GM12878 (cell line): ENCODE measurements around the gene GLB1L. TPM values are rescaled to one million over a fixed set of nuclear protein-coding genes. Genes with fewer than 3 reads are reported as not detected.
"Not testable (repeated sequence)": the region's sequence is repeated elsewhere in the genome, so short reads cannot be mapped to it uniquely, and the experiment has no call there.

Source experiments
- ATAC-seq: fragments of 200-7000 bp; cut with Tn5 transposase; 3 replicates; pipeline ENCODE4 v1.9.1; 2020; ENCODE audit warnings: mild to moderate bottlenecking, moderate library complexity
- BruUV-seq: library from RNA; stranded (reverse); fragments of 400-500 nt; replicated peaks from 2 replicates; lab custom pipeline; 2021; lab: Mats Ljungman, UMichigan
- CTCF ChIA-PET: fragments of 300-600 bp; sonication (Branson Sonifier 250); formaldehyde crosslinking; extraction: SDS; loops from one replicate; lab custom pipeline; 2021; ENCODE audit warnings: inconsistent platforms; lab: Yijun Ruan, JAX
- POLR2A ChIA-PET: fragments of 350-600 bp; formaldehyde crosslinking; extraction: SDS; loops from one replicate; lab custom pipeline; 2021; ENCODE audit warnings: inconsistent platforms; lab: Charles Lee
- RAD21 ChIA-PET: fragments of 300-600 bp; sonication (Branson Sonifier 250); formaldehyde crosslinking; loops from one replicate; lab custom pipeline; 2023; ENCODE audit warnings: antibody characterized with exemption; ENCODE audit not compliant: unreplicated experiment; lab: Charles Lee
- SMC1A ChIA-PET: fragments of 300-600 bp; sonication (Branson Sonifier 250); formaldehyde crosslinking; loops from one replicate; lab custom pipeline; 2023; ENCODE audit not compliant: unreplicated experiment, uncharacterized antibody; lab: Charles Lee
- DNase-seq: peaks from one replicate; pipeline ENCODE4 v3.0.0-alpha.2; 2011; ENCODE audit warnings: low read depth, low spot score
- FAIRE-seq: peaks from 3 replicates; lab custom pipeline; 2011; peaks lifted over from hg19 to GRCh38; lab: Jason Lieb, UNC
- H2AFZ ChIP-seq: 2 replicates; pipeline ENCODE4 v1.6.0; 2011; ENCODE audit warnings: low read depth, low read length, control low read depth; ENCODE audit not compliant: control insufficient read depth
- H3K27ac ChIP-seq: 2 replicates; pipeline ENCODE4 v1.5.1; 2011; ENCODE audit warnings: control low read depth; ENCODE audit not compliant: control insufficient read depth, insufficient read depth
- H3K27me3 ChIP-seq, 2 experiments: replicated peaks in 1 of 2; 2 replicates each; pipeline versions ENCODE4 v1.6.0 to v1.6.1; 2011; ENCODE audit warnings: low read length in 1 of 2; ENCODE audit not compliant: control insufficient read depth in 2 of 2, insufficient read depth in 2 of 2
- H3K36me3 ChIP-seq, 2 experiments: 2 replicates each; pipeline ENCODE4 v1.5.1; 2011; ENCODE audit warnings: low read length in 1 of 2; ENCODE audit not compliant: control insufficient read depth in 2 of 2, insufficient read depth in 2 of 2
- H3K4me1 ChIP-seq: 2 replicates; pipeline ENCODE4 v1.6.1; 2011; ENCODE audit warnings: mild to moderate bottlenecking, low read length, moderate library complexity, mixed read lengths; ENCODE audit not compliant: control insufficient read depth, insufficient read depth
- H3K4me2 ChIP-seq: 2 replicates; pipeline ENCODE4 v1.6.0; 2011; ENCODE audit warnings: control low read depth; ENCODE audit not compliant: control insufficient read depth, insufficient read depth
- H3K4me3 ChIP-seq: fragments of 200-600 bp; sonication (generic); 2 replicates; pipeline ENCODE4 v1.5.1; 2016
- H3K79me2 ChIP-seq: 2 replicates; pipeline ENCODE4 v1.6.0; 2011; ENCODE audit warnings: low read length; ENCODE audit not compliant: control insufficient read depth, insufficient read depth
- H3K9ac ChIP-seq: 2 replicates; pipeline ENCODE4 v1.8.0; 2011; ENCODE audit warnings: low read length, control low read depth, mixed read lengths; ENCODE audit not compliant: control insufficient read depth, insufficient read depth
- H3K9me3 ChIP-seq: replicated peaks from 3 replicates; pipeline ENCODE4 v1.5.1; 2011; ENCODE audit warnings: mild to moderate bottlenecking, low read length; ENCODE audit not compliant: control insufficient read depth, insufficient read depth
- H4K20me1 ChIP-seq: 2 replicates; pipeline ENCODE4 v1.6.0; 2011; ENCODE audit not compliant: control insufficient read depth, insufficient read depth
- BCL11A ChIP-seq: IDR thresholded peaks from 2 replicates; pipeline ENCODE4 v1.6.1; 2011; ENCODE audit warnings: low read depth, low read length
- CBX3 ChIP-seq: fragments of 200-600 bp; sonication (generic); IDR thresholded peaks from 2 replicates; pipeline ENCODE4 v1.6.1; 2016; ENCODE audit warnings: low read depth, borderline replicate concordance
- ESRRA ChIP-seq: IDR thresholded peaks from 2 replicates; pipeline ENCODE4 v1.6.1; 2012; ENCODE audit warnings: mild to moderate bottlenecking, low read length, improper control_type of control experiment
- FOS ChIP-seq: IDR thresholded peaks from 3 replicates; pipeline ENCODE4 v1.6.1; 2011; ENCODE audit warnings: borderline replicate concordance; ENCODE audit not compliant: insufficient read length; ENCODE audit errors: extremely low read depth
- IKZF2 ChIP-seq, 2 experiments: fragments of 450-650 bp; IDR thresholded peaks; 2 replicates each; pipeline ENCODE4 v1.6.1; 2017; ENCODE audit warnings: mild to moderate bottlenecking in 2 of 2, moderate library complexity in 2 of 2
- JUND ChIP-seq: IDR thresholded peaks from 2 replicates; pipeline ENCODE4 v1.6.1; 2012; ENCODE audit warnings: low read depth, mild to moderate bottlenecking, low read length, improper control_type of control experiment, moderate library complexity
- NFYB ChIP-seq: IDR thresholded peaks from 2 replicates; pipeline ENCODE4 v1.6.1; 2011; ENCODE audit warnings: low read depth, mild to moderate bottlenecking, low read length, improper control_type of control experiment, moderate library complexity; ENCODE audit not compliant: insufficient read depth
- POU2F2 ChIP-seq: IDR thresholded peaks from 3 replicates; pipeline ENCODE4 v1.6.1; 2011; ENCODE audit warnings: low read depth, mild to moderate bottlenecking, low read length, borderline replicate concordance
- TCF12 ChIP-seq: IDR thresholded peaks from 2 replicates; pipeline ENCODE4 v1.6.1; 2011; ENCODE audit warnings: low read depth, mild to moderate bottlenecking, low read length
- ZBTB33 ChIP-seq: fragments of 450-650 bp; IDR thresholded peaks from 2 replicates; pipeline ENCODE4 v1.6.1; 2017; ENCODE audit warnings: mild to moderate bottlenecking
- ZNF384 ChIP-seq: IDR thresholded peaks from 2 replicates; pipeline ENCODE4 v1.6.1; 2012; ENCODE audit warnings: low read depth, mild to moderate bottlenecking, low read length, improper control_type of control experiment, borderline replicate concordance
- WGBS: methylation state at CpG from one replicate; pipeline ENCODE4 v1.1.6; 2016; ENCODE audit warnings: low lambda C conversion rate; ENCODE audit not compliant: insufficient replicate concordance, insufficient coverage; ENCODE audit errors: missing lambda C conversion rate; 5-methylcytosine and 5-hydroxymethylcytosine counted together
- in situ Hi-C: fragments of 300-500 bp; cut with MboI; formaldehyde crosslinking; loops from 9 replicates; pipeline ENCODE4 v1.14.3; 2018; ENCODE audit warnings: mixed read lengths
- intact Hi-C: fragments of 100-400 bp; cut with micrococcal nuclease; formaldehyde crosslinking; loops from one replicate; pipeline ENCODE4 v1.14.2; 2022; ENCODE audit not compliant: unreplicated experiment
- polyA plus RNA-seq, 11 experiments: library from polyadenylated mRNA; depleted of rRNA in 4 of 11; unstranded in 6 of 11; stranded (reverse) in 5 of 11; fragments of >200 nt; fragmentation: Nextera tagmentation in 4 of 11; fragmentation: Illumina TruSeq in 1 of 11; extraction: Ambion mirVana in 4 of 11; extraction: Trizol in 1 of 11; gene quantifications; 1 replicate in 1 of 11; 2 replicates in 10 of 11; pipeline versions ENCODE4 v1.2.1 to v1.2.3, GENCODE V29; 2011 to 2016; ENCODE audit warnings: inconsistent platforms in 2 of 11, missing spikeins in 2 of 11, low read depth in 1 of 11
- total RNA-seq, 4 experiments: library from RNA; depleted of rRNA in 3 of 4; stranded (reverse); fragments of >200 nt in 3 of 4; fragmentation: Illumina TruSeq in 1 of 4; extraction: Trizol in 1 of 4; gene quantifications; 2 replicates each; pipeline versions ENCODE4 v1.2.1 to v1.2.3, GENCODE V29; 2013 to 2021
- TF ChIP-seq, protein P1 (sequence below): fragments of 450-650 bp; formaldehyde crosslinking; IDR thresholded peaks from 2 replicates; pipeline ENCODE4 v1.4.0; 2022; ENCODE audit warnings: mild to moderate bottlenecking, moderate library complexity

GLB1L gene
- total and polyA plus RNA-seq, 10 of the 15 experiments (the other 5 are each of a cell fraction or from before 2014, with no cell fraction given) = 0.29 to 4.6 (median 2.7) TPM

DNA sequence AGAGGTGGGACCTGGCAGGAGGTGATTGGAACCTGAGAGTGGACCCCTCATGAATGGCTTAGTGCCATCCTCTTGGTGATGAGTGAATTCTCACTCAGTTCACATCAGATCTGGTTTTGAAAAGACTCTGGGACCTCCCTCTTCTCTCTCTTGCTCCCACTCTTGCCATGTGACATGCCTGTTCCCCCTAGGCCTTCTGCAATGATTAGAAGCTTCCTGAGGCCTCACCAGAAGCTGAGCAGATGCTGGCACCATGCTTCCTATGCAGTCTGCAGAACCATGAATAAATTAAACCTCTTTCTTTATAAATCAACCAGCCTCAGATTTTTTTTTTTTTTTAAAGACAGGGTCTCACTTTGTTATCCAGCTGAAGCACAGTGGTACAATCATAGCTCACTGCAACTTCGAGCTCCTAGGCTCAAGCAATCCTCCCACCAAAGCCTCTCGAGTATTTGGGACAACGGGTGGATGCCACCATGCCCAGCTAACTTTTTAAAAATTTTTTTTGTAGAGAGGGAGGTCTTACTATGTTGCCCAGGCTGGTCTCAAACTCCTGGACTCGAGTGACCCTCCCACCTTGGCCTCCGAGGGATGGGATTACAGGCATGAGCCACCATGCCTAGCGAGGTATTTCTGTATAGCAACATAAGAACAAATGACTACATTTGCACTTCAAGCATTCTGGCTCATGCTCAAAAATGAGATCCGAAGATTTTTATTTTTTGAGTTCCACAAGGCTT lies 40.6 kb downstream of the GLB1L start:
- TF ChIP-seq BCL11A = no peak
- TF ChIP-seq NFYB = no peak
- no peak for TF ChIP-seq ZNF384
- no peak for TF ChIP-seq IKZF2 (IDR thresholded peaks at IDR 0.05)
- TF ChIP-seq, protein P1, sequence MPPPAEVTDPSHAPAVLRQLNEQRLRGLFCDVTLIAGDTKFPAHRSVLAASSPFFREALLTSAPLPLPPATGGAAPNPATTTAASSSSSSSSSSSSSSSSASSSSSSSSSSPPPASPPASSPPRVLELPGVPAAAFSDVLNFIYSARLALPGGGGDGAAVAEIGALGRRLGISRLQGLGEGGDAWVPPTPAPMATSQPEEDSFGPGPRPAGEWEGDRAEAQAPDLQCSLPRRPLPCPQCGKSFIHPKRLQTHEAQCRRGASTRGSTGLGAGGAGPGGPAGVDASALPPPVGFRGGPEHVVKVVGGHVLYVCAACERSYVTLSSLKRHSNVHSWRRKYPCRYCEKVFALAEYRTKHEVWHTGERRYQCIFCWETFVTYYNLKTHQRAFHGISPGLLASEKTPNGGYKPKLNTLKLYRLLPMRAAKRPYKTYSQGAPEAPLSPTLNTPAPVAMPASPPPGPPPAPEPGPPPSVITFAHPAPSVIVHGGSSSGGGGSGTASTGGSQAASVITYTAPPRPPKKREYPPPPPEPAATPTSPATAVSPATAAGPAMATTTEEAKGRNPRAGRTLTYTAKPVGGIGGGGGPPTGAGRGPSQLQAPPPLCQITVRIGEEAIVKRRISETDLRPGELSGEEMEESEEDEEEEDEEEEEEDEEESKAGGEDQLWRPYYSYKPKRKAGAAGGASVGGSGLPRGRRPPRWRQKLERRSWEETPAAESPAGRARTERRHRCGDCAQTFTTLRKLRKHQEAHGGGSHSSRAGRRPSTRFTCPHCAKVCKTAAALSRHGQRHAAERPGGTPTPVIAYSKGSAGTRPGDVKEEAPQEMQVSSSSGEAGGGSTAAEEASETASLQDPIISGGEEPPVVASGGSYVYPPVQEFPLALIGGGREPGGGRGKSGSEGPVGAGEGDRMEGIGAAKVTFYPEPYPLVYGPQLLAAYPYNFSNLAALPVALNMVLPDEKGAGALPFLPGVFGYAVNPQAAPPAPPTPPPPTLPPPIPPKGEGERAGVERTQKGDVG (CRISPR knock-in tag) = no peak
- TF ChIP-seq CBX3 = no peak
- no peak for TF ChIP-seq TCF12
- TF ChIP-seq JUND = no peak
- TF ChIP-seq ESRRA = no peak
- no peak for TF ChIP-seq POU2F2
- no peak for TF ChIP-seq FOS
- no peak for TF ChIP-seq ZBTB33
- in situ Hi-C loops (loop anchor here (5.0 kb wide), 1 partner anchor 32 kb away; the partner anchor contains the start of gene SLC23A3), intact Hi-C loops (loop anchor here (5.0 kb wide), 1 partner anchor 73 kb away; the partner anchor contains the start of gene DNAJB2)
- FAIRE-seq (no peak), DNase-seq (no peak), ATAC-seq (no peak)
- no peaks in the 10 kb centered on the region for H4K20me1 ChIP-seq
- H2AFZ ChIP-seq = no peak overlapping the region
- no peak overlapping the region for H3K4me3 ChIP-seq
- no TSS peak for BruUV-seq
- H3K9me3 ChIP-seq = no peaks in the 10 kb centered on the region
- peaks cover 8% of the 10 kb centered on the region for H3K4me1 ChIP-seq
- ChIA-PET SMC1A (no interaction called here), RAD21 (no interaction called here), CTCF (interaction anchor here (0.6 to 0.8 kb wide), 3 partner anchors 28 to 297 kb away, joined by 3 to 4 read pairs (median 3); partner anchors contain the start of genes CNPPD1 and DNPEP), POLR2A (interaction anchor here (0.6 to 1.4 kb wide), 4 partner anchors 28 to 649 kb away, joined by 3 to 8 read pairs (median 5); partner anchors contain the start of gene CNPPD1)
- 82% methylated on average over 7 of the region's 7 CpGs for WGBS
- no peaks in the 10 kb centered on the region for H3K27me3 ChIP-seq
- H3K36me3 ChIP-seq = no peaks in the 10 kb centered on the region; a peak in 1 of 4 replicates
- no peak overlapping the region for H3K9ac ChIP-seq
- H3K27ac ChIP-seq = no peak overlapping the region
- H3K4me2 ChIP-seq = no peak overlapping the region
- no peaks in the 10 kb centered on the region; the same call in 1 of the 2 replicates for H3K79me2 ChIP-seq

GRCh38 chr2:219201331-219201730 lies 43.9 kb downstream of the GLB1L start:
- POLR2A ChIA-PET = interaction anchor here (1.1 to 1.4 kb wide), 2 partner anchors 9 to 22 kb away, joined by 3 read pairs; no protein-coding TSS in a partner anchor
- H2AFZ ChIP-seq, intact Hi-C loops, H3K4me1 ChIP-seq, H3K4me2 ChIP-seq, BruUV-seq, DNase-seq, H3K79me2 ChIP-seq, H3K27ac ChIP-seq, RAD21 ChIA-PET, H4K20me1 ChIP-seq, in situ Hi-C loops, FAIRE-seq, H3K9me3 ChIP-seq, ATAC-seq, H3K36me3 ChIP-seq, SMC1A ChIA-PET, H3K9ac ChIP-seq, H3K4me3 ChIP-seq, H3K27me3 ChIP-seq: not testable (repeated sequence)
- WGBS = 73% methylated on average over 21 of the region's 21 CpGs
- CTCF ChIA-PET = interaction anchor here (1.3 to 2.8 kb wide), 2 partner anchors 10 to 30 kb away, joined by 3 to 7 read pairs; no protein-coding TSS in a partner anchor
